NCI-H446 treated with DMSO at 0.1 percent for 48 hours (cell line): Measurements from ENCODE around the gene FTL.
A peak's percentile ranks its signal among the peaks of the same experiment; 100 is the strongest.
"Not testable (repeated sequence)": the region's sequence is repeated elsewhere in the genome, so short reads cannot be mapped to it uniquely, and the experiment has no call there.

Source experiments
- DNase-seq: peaks from one replicate; lab custom pipeline; 2025; lab: John Stamatoyannopoulos, UW

FTL gene

GRCh38 chr19:48965040-48965805, at the start of gene FTL:
FTL (plus strand) TSS chr19:48965309; CDS start chr19:48965508, 199 bp downstream.
- DNase-seq = peak; percentile 91

- DNase-seq = no peak
Measured at GRCh38 chr19:48915757-48916156, 49.4 kb upstream of the FTL start.

GRCh38 chr19:48918071-48918470, 47.0 kb upstream of the FTL start:
- DNase-seq = no peak

GRCh38 chr19:48918801-48919247, 46.3 kb upstream of the FTL start:
- no peak for DNase-seq

- DNase-seq = not testable (repeated sequence)
Measured at GRCh38 chr19:48919271-48919670, 45.8 kb upstream of the FTL start.

GRCh38 chr19:48920949-48921348, 44.2 kb upstream of the FTL start:
- no peak for DNase-seq

- no peak for DNase-seq
Measured at GRCh38 chr19:48921721-48922500, 43.2 kb upstream of the FTL start.

- no peak for DNase-seq
Measured at GRCh38 chr19:48922548-48923490, 42.3 kb upstream of the FTL start.

- DNase-seq = no peak
Measured at GRCh38 chr19:48925240-48925843, 39.8 kb upstream of the FTL start.

GRCh38 chr19:48925890-48926289, 39.2 kb upstream of the FTL start:
- not testable (repeated sequence) for DNase-seq

- DNase-seq = no peak
Measured at GRCh38 chr19:48926909-48927308, 38.2 kb upstream of the FTL start.

- not testable (repeated sequence) for DNase-seq
Measured at GRCh38 chr19:48927692-48928091, 37.4 kb upstream of the FTL start.

GRCh38 chr19:48928164-48929025, 36.7 kb upstream of the FTL start:
- DNase-seq = no peak

GRCh38 chr19:48933382-48933932, 31.7 kb upstream of the FTL start, which contains the start of gene DHDH:
DHDH (plus strand) TSS chr19:48933699; CDS start chr19:48933722, 23 bp downstream.
- no peak for DNase-seq

- DNase-seq = no peak
Measured at GRCh38 chr19:48934837-48935236, 30.3 kb upstream of the FTL start.

GRCh38 chr19:48935864-48936263, 29.2 kb upstream of the FTL start:
- DNase-seq = no peak

GRCh38 chr19:48938256-48938655, 26.9 kb upstream of the FTL start:
- DNase-seq = no peak

- DNase-seq = no peak
Measured at GRCh38 chr19:48940902-48941301, 24.2 kb upstream of the FTL start.

- no peak for DNase-seq
Measured at GRCh38 chr19:48943081-48943480, 22.0 kb upstream of the FTL start.

- DNase-seq = no peak
Measured at GRCh38 chr19:48945415-48945814, 19.7 kb upstream of the FTL start.
